NCI-H2196 treated with DMSO at 0.1 percent for 48 hours (cell line): ENCODE data around the gene WDR62.
"Not testable (repeated sequence)": the region's sequence is repeated elsewhere in the genome, so short reads cannot be mapped to it uniquely, and the experiment has no call there.

Experiments
- DNase-seq: peaks from one replicate; lab custom pipeline; 2025; ENCODE audit not compliant: unreplicated experiment; lab: John Stamatoyannopoulos, UW

WDR62 gene

DNA sequence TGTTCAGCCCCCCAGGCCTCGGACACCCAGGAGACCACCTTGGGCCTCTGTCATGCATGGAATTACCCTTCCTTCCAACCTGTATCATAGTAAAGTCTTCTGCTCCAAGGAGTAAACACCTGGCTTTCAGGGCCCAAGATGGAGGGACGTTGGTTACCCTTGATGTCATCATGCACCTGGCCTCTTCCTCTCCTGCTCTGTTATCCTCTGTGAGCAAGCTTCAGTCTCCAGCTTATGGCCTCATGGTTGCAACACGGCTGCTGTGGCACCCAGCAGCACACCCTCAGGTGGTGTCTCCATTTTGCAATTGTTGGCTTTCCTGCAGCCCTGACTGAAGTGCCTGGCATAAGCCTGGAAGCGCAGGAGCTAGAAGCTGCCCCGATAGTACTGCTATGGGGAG is 52.3 kb downstream of the WDR62 start:
- DNase-seq: no peak

DNA sequence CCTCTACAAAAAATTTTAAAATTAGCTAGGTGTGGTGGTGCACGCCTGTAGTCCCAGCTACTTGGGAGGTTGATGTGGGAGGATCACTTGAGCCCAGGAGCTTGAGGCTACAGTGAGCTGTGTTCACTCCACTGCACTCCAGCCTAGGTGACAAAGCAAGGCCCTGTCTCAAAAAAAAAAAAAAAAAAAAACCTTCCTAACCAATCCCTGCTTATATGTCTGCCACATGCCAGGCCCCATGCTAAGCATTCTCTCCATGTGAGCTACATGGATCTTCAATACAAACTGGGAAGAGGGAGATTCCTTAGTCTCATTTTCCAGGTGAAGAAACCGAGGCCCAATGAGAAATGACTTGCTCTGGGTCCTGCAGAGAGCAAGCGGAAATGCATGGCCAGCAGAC is 54.0 kb downstream of the WDR62 start:
- DNase-seq: no peak

DNA sequence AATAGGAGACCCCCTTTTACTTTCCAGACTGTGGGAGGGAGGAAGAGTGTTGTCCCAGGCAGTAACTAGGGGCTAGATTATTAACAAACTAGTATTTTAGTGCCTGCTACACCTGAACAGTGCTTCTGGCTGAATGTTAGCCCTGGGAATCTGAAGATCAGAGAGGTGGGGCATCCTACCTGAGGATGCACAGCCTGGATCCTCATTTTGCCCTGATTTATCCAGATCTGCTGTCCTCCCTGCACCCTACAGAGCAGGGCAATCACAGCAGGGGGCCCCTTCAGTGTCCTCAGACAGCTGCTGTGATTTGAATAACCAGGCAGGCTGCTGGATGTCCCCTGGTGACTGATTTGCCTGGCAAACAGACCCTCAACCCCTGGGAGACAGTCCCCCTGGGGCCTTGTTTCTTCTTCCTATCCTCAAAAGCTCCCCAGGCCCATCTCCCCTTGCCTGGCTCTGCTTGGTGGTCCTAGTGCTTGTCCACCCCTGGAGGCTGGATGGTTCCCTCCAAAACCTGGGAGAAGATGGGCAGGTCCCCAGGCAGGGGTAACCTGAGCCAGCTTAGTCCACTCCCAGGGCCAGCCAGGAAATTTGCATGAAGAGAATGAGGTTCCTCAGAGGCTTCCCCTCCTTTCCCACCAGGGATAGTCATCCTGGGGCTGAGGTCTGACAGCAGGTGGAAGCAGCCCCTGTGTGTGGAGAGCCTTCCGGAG is 55.9 kb downstream of the WDR62 start, which contains the start of gene OVOL3:
OVOL3 (plus strand) TSS at position 657 of the 713 bp plus-strand sequence. CDS start 60 bp downstream, outside the sequence.
- DNase-seq: no peak

DNA sequence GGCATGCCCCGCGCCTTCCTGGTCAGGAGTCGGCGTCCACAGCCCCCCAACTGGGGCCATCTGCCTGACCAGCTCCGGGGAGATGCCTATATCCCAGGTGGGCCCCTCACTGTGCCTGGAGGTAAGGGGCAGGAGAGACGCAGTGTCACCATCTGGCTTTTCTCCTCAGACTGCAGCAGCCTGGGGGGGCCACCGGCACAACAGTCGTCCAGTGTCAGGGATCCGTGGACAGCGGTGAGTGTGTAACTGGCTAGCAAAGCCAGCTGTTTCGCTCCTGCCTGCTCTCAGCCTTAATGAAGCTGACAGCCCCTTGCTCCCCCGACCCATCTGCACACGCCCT is 56.5 kb downstream of the WDR62 start:
- no peak for DNase-seq

DNA sequence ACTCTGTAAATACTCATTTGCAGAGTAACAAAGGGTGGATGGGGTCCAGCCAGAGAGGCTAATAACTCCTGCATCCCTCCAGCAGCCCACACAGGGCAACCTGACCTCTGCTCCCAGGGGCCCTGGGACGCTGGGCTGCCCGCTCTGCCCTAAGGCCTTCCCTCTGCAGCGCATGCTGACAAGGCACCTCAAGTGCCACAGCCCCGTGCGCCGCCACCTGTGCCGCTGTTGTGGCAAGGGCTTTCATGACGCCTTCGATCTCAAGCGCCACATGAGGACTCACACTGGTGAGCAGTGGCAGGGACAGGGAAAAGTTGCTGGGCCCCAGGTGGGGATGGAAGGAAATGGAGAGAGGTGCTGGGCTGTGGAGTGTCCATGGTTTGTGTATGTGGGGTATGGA is 58.0 kb downstream of the WDR62 start:
- DNase-seq: no peak

- DNase-seq: no peak
Observed at GRCh38 chr19:36113425-36113824, 58.7 kb downstream of the WDR62 start.

DNA sequence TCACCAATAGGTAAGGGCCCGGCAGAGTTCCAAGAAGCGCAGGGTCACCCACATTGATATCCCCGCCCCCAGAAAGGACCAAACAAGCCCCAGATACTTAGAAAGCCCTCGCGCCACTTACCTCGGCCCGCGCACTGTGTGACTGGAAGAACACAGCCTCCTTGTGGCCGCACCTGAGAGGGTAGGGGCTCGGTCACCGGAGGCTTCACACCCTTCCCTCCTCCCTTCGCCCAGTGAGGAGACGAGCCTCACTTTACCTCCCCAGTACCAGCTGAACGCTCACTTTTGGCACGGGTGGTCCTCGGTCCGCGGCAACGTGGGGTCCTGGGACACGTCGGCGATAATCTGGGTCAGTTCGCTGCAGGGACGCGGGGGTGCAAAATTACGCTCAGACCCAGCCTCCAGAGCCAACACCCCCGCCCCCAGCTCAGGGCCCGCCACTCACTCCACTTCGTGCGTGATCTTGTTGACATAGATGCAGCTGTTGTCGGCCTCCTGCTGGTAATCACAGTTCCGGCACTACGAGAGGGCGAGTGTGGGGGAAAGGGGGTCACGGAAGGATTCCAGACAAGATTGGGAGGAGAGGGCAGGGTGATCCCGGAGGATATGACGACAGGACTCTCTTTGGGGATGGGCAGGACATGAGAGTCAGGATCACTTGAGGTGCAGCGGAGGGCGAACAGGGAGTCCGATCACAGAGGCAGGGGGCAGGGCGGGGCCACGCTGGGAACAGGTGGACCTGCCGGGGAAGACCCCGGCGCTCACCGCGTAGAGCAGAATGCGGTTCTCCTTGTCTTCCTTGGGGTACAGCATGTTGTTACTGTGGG is 59.4 kb downstream of the WDR62 start:
- no peak for DNase-seq

- DNase-seq: peak; percentile 100
Observed at GRCh38 chr19:36114721-36115452, 60.2 kb downstream of the WDR62 start, which contains the start of gene POLR2I. Gene POLR2I, minus strand, starts transcription at chr19:36114875. Its CDS starts 19 bp downstream, at chr19:36114856.

GRCh38 chr19:36115453-36116343 is 61.0 kb downstream of the WDR62 start, which contains the start of gene TBCB:
Gene TBCB, plus strand, starts transcription at chr19:36115468. Its CDS starts 93 bp downstream, at chr19:36115561.
- DNase-seq: no peak

DNA sequence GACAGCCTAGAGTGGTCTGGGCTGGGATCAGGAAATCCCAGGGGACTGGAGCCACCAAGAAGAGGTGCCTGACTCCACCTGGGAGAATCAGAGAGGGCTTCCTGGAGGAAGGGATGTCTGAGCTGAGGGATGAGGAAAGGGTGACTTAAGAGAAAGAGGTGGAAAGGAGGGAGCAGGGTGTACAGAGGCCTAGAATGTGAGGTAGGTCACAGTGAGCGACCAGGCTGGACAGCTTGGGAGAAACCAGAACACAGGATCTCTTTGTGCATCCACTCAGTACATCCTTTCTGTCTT is 61.6 kb downstream of the WDR62 start:
- no peak for DNase-seq

DNA sequence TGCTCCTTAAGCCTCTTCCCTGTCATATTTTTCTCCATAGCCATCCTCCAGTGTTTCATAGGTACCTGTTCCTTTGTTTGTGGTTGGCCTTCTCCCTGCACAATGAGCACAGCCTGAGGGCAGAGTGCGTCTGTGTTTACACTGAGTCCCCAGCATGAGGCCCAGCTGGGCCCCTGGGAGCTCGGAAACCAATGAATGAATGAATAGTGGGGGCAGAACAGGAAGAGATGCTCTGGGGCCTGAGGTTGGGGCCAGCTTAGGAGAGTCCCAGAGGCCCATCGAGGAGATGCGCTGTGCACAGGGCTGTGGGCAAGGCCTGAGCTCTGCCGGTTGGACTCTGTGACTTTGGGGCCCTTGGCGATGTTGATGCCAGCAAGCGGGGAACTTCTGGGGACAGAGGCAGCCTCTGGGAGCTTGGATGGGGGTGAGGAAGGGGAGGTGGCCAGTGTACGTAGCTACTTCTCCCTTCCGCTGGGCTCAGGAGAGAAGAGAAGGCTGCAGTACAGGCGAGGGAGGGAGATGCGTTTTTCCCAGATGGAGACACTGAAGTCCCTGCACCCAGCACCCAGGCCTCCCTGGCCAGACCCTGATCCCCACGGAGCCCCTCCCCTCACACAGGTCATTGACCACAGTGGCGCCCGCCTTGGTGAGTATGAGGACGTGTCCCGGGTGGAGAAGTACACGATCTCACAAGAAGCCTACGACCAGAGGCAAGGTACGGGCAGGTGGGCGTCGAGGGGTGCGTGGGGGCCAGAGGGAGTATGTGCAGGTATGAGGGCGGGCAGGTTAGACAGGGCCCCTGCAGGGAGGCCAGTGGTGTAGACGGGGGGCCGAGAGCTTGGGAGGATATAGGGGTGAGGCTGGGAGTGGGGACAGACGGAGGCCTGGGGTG is 65.6 kb downstream of the WDR62 start:
- DNase-seq: no peak

- no peak for DNase-seq
Observed at GRCh38 chr19:36120984-36121358, 66.3 kb downstream of the WDR62 start.

DNA sequence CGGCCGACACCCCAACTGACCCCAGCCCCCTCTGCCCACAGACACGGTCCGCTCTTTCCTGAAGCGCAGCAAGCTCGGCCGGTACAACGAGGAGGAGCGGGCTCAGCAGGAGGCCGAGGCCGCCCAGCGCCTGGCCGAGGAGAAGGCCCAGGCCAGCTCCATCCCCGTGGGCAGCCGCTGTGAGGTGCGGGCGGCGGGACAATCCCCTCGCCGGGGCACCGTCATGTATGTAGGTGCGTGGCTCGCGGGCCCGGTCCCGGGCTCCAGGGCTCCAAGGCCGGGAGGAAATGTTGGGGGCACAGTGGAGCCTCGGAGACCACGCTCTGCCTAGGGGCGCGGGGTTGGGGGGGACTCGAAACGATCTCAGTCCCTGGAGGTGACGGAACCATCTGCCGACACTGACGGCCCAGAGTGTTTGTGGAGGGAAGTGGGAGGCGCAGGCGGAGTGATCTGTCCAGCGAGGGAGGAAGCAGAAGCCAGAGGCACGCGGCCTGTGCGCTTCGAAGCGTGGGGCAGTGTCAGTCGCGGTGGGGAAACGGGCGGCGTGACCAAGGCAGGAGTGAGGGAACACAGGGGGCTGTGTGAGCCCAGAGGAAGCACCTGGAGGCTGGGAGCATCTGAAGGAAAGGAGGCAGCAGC is 66.9 kb downstream of the WDR62 start:
- DNase-seq: no peak

DNA sequence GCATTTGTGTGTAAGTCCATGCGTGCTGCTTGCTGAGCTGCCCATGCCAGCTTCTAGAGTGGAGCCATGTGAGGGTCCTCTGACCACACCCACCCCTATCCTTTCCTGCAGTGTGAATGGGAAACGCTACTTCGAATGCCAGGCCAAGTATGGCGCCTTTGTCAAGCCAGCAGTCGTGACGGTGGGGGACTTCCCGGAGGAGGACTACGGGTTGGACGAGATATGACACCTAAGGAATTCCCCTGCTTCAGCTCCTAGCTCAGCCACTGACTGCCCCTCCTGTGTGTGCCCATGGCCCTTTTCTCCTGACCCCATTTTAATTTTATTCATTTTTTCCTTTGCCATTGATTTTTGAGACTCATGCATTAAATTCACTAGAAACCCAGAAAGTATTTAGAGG is 70.9 kb downstream of the WDR62 start:
- no peak for DNase-seq

DNA sequence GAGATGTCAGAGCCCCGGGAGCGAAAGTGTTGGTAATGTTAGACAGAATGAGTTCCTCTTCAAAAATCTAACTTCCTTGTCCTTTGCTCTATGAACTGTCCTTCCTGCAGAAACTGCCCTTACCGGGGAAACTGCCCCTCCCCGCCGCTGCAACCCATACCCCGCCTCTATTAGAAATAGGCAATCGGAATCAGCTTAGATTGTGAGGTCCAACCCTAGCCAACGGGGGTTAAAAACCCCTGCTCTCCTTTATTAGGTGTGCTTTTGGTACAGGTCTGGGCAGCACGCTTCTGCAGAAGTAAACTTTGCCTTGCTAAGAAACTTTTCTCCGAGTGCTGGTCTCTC is 73.7 kb downstream of the WDR62 start:
- DNase-seq: no peak

DNA sequence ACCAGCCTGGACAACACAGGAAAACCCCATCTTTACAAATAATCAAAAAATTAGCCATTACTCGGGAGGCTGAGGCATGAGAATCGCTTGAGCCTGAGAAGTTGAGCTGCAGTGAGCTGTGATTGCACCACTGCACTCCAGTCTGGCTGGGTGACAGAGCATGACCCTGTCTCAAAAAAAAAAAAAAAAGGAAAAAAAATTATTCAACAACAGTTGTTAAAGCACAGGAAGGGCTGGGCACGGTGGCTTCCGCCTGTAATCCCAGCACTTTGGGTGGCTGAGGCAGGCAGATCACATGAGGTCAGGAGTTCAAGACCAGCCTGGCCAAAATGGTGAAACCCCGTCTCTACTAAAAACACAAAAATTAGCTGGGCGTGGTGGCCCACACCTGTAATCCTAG is 76.5 kb downstream of the WDR62 start:
- DNase-seq: not testable (repeated sequence)

DNA sequence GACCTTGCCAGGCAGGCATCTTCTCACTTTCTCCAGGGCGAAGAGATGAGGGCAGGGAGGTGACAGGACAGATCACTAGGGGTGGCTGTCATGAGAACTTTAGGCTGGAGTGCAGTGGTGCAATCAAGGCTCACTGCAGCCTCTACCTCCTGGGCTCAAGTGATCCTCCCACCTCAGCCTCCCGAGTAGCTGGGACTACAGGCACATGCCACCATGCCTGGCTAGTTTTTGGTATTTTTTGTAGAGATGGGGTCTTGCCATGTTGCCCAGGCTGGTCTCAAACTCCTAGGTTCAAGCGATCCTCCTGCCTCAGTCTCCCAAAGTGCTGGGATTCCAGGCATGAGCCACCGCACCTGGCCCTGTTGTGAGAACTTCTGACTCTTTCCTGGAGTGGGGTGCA is 80.2 kb downstream of the WDR62 start:
- not testable (repeated sequence) for DNase-seq

- peak; percentile 98 for DNase-seq
Observed at GRCh38 chr19:36136964-36137686, 82.4 kb downstream of the WDR62 start.

GRCh38 chr19:36139120-36139472 is 84.4 kb downstream of the WDR62 start:
- DNase-seq: no peak
